ENCODE results near the gene AMBRA1.

AMBRA1 gene

GRCh38 chr11:46393759-46394158 is 200.1 kb downstream of the AMBRA1 start:
- Histone ChIP-seq H3K9ac (no peak overlapping the region), H3K4me2 (no peak overlapping the region), H4K20me1 (peaks cover 94% of the 10 kb centered on the region), H3K4me1 (peaks cover 29% of the 10 kb centered on the region; the same call in 1 of the 2 replicates), H3K27me3 (peaks cover 49% of the 10 kb centered on the region), H3K36me3 (peaks cover 33% of the 10 kb centered on the region), H3K9me3 (no peaks in the 10 kb centered on the region), H3K27ac (no peak overlapping the region), H3K4me3 (no peak overlapping the region)
- TF ChIP-seq Cebpa-rat (IDR thresholded peaks at IDR 0.05): no peak

GRCh38 chr11:46393231-46393616 is 200.6 kb downstream of the AMBRA1 start:
- peaks cover 29% of the 10 kb centered on the region for H3K36me3 ChIP-seq
- H3K27ac ChIP-seq: no peak overlapping the region
- H3K9me3 ChIP-seq: no peaks in the 10 kb centered on the region
- TF ChIP-seq Cebpa-rat (IDR thresholded peaks at IDR 0.05): no peak
- no peak overlapping the region for H3K4me2 ChIP-seq
- no peak overlapping the region for H3K4me3 ChIP-seq
- peaks cover 25% of the 10 kb centered on the region; the same call in 1 of the 2 replicates for H3K4me1 ChIP-seq
- H4K20me1 ChIP-seq: peaks cover 96% of the 10 kb centered on the region
- no peak overlapping the region for H3K9ac ChIP-seq
- peaks cover 54% of the 10 kb centered on the region for H3K27me3 ChIP-seq

- peaks cover 23% of the 10 kb centered on the region for H3K36me3 ChIP-seq
- no peak overlapping the region for H3K9ac ChIP-seq
- TF ChIP-seq Cebpa-rat (IDR thresholded peaks at IDR 0.05): no peak
- H3K4me3 ChIP-seq: peak overlapping the region; percentile 28; the same call in 1 of the 2 replicates
- peaks cover 29% of the 10 kb centered on the region; the same call in 1 of the 2 replicates for H3K4me1 ChIP-seq
- no peaks in the 10 kb centered on the region for H3K9me3 ChIP-seq
- H3K27ac ChIP-seq: no peak overlapping the region
- H3K4me2 ChIP-seq: peak overlapping the region; percentile 63
- peaks cover 96% of the 10 kb centered on the region for H4K20me1 ChIP-seq
- H3K27me3 ChIP-seq: peaks cover 60% of the 10 kb centered on the region
These were observed 201.2 kb downstream of the AMBRA1 start for GRCh38 chr11:46392421-46393230.

GRCh38 chr11:46391578-46392420 is 202.0 kb downstream of the AMBRA1 start, which contains the start of gene CHRM4:
Gene CHRM4 (minus strand): TSS chr11:46391776. CDS start chr11:46386557, 5,219 bp downstream.
- H3K27me3 ChIP-seq: peaks cover 68% of the 10 kb centered on the region
- peaks cover 31% of the 10 kb centered on the region; the same call in 1 of the 2 replicates for H3K4me1 ChIP-seq
- no peak for TF ChIP-seq Cebpa-rat (IDR thresholded peaks at IDR 0.05)
- H3K4me3 ChIP-seq: peak within 1 kb of the TSS; percentile 59
- peaks cover 92% of the 10 kb centered on the region for H4K20me1 ChIP-seq
- H3K36me3 ChIP-seq: peaks cover 15% of the 10 kb centered on the region
- H3K4me2 ChIP-seq: peak within 1 kb of the TSS; percentile 76
- no peaks in the 10 kb centered on the region for H3K9me3 ChIP-seq
- H3K9ac ChIP-seq: no peak within 1 kb of the TSS
- H3K27ac ChIP-seq: no peak within 1 kb of the TSS

- peaks cover 86% of the 10 kb centered on the region for H4K20me1 ChIP-seq
- H3K36me3 ChIP-seq: peaks cover 8% of the 10 kb centered on the region
- peak overlapping the region; percentile 59 for H3K4me3 ChIP-seq
- H3K9me3 ChIP-seq: no peaks in the 10 kb centered on the region
- TF ChIP-seq Cebpa-rat (IDR thresholded peaks at IDR 0.05): no peak
- H3K9ac ChIP-seq: no peak overlapping the region
- peaks cover 75% of the 10 kb centered on the region for H3K27me3 ChIP-seq
- no peak overlapping the region for H3K27ac ChIP-seq
- peak overlapping the region; percentile 76 for H3K4me2 ChIP-seq
- peaks cover 31% of the 10 kb centered on the region; the same call in 1 of the 2 replicates for H3K4me1 ChIP-seq
These were observed 202.6 kb downstream of the AMBRA1 start for GRCh38 chr11:46391186-46391577.

GRCh38 chr11:46390331-46391171 is 203.3 kb downstream of the AMBRA1 start:
- Histone ChIP-seq H3K36me3 (peaks cover 2% of the 10 kb centered on the region; the same call in 1 of the 2 replicates), H3K9me3 (no peaks in the 10 kb centered on the region), H3K4me2 (peak overlapping the region; percentile 86; the same call in 1 of the 2 replicates), H3K9ac (no peak overlapping the region), H3K4me3 (no peak overlapping the region), H3K4me1 (peaks cover 31% of the 10 kb centered on the region; the same call in 1 of the 2 replicates), H4K20me1 (peaks cover 80% of the 10 kb centered on the region), H3K27me3 (peaks cover 81% of the 10 kb centered on the region), H3K27ac (no peak overlapping the region)
- no peak for TF ChIP-seq Cebpa-rat (IDR thresholded peaks at IDR 0.05)

GRCh38 chr11:46389450-46390330 is 204.1 kb downstream of the AMBRA1 start:
- H4K20me1 ChIP-seq: peaks cover 81% of the 10 kb centered on the region
- no peak overlapping the region for H3K9ac ChIP-seq
- TF ChIP-seq Cebpa-rat (IDR thresholded peaks at IDR 0.05): no peak
- peaks cover 86% of the 10 kb centered on the region for H3K27me3 ChIP-seq
- no peaks in the 10 kb centered on the region for H3K36me3 ChIP-seq
- H3K4me2 ChIP-seq: peak overlapping the region; percentile 86
- peak overlapping the region; percentile 60 for H3K4me3 ChIP-seq
- no peaks in the 10 kb centered on the region for H3K9me3 ChIP-seq
- no peak overlapping the region for H3K27ac ChIP-seq
- peaks cover 31% of the 10 kb centered on the region; the same call in 1 of the 2 replicates for H3K4me1 ChIP-seq
